ENCODE data around the gene METAP1D. TPM values are rescaled to one million over a fixed set of nuclear protein-coding genes. Genes with fewer than 3 reads are reported as not detected.

METAP1D gene
- total RNA-seq, 1 donor from 2014 or later, result 15.4 TPM

Other genes with a start within 250 kb of the METAP1D start
- gene SLC25A12, start 105.7 kb upstream of the METAP1D start, total RNA-seq, result 36.7 TPM
- gene HAT1, start 77.5 kb upstream of the METAP1D start, total RNA-seq, result 34.0 TPM
- gene DLX1, start 85.6 kb downstream of the METAP1D start, total RNA-seq, result not detected
- not detected for gene DLX2, start 102.9 kb downstream of the METAP1D start, total RNA-seq